Mammary microvascular endothelial cell (primary cell): ENCODE data around the gene LDAH. TPM values are rescaled to one million over a fixed set of nuclear protein-coding genes. Genes with fewer than 3 reads are reported as not detected.

Source experiments
- total RNA-seq: library from RNA; depleted of rRNA; stranded (reverse); fragments of >200 nt; gene quantifications from 2 replicates; pipeline ENCODE4 v1.2.3, GENCODE V29; 2015

Gene LDAH
- total RNA-seq, result 16.4 and 21.3 TPM in 2 replicates

GRCh38 chr2:20822535-20823490 lies at the start of gene LDAH:
Gene LDAH (minus strand): TSS chr2:20823101. CDS start chr2:20801463, 21,638 bp downstream.

GRCh38 chr2:20666304-20667150 lies 156.4 kb downstream of the LDAH start, which contains the start of gene GDF7:
Gene GDF7 (plus strand): TSS chr2:20667144. CDS start chr2:20667240, 96 bp downstream.

GRCh38 chr2:20650877-20651730 lies 171.8 kb downstream of the LDAH start, which contains the start of gene HS1BP3:
Gene HS1BP3 (minus strand): TSS chr2:20651098. CDS start chr2:20651063, 35 bp downstream.

Other genes with a start within 250 kb of the LDAH start
- gene HS1BP3, start 172.0 kb downstream of the LDAH start, total RNA-seq, result 35.8 and 40.2 TPM in 2 replicates
- gene GDF7, start 156.0 kb downstream of the LDAH start, total RNA-seq, result under 0.01 and 0.10 TPM in 2 replicates
- under 0.01 TPM in 2 replicates for gene APOB, start 221.0 kb upstream of the LDAH start, total RNA-seq